ENCODE measurements around the gene AMBRA1. TPM values are rescaled to one million over a fixed set of nuclear protein-coding genes. Genes with fewer than 3 reads are reported as not detected.

AMBRA1 gene
- total RNA-seq, 1 donor from 2014 or later = 29.4 TPM

- Histone ChIP-seq H3K4me1 (ENCODE audit: insufficient read depth, low read length) (peaks cover 17% of the 10 kb centered on the region), H2AFZ (ENCODE audit: low read depth, low read length) (peak overlapping the region; percentile 83), H4K20me1 (ENCODE audit: insufficient read depth, low read length) (peaks cover 38% of the 10 kb centered on the region), H3K4me2 (ENCODE audit: low read length) (peak overlapping the region; percentile 94), H3K27me3 (ENCODE audit: insufficient read depth, low read length) (no peaks in the 10 kb centered on the region), H3K9ac (ENCODE audit: low read length) (peak overlapping the region; percentile 95), H3K79me2 (ENCODE audit: insufficient read depth, low read length) (peaks cover 49% of the 10 kb centered on the region), H3K4me3 (ENCODE audit: insufficient read depth, low read depth, low read length) (peak overlapping the region; percentile 98), H3K27ac (ENCODE audit: low read depth, low read length) (peak overlapping the region; percentile 78), H3K9me3 (ENCODE audit: insufficient read depth, low read depth, low read length) (no peaks in the 10 kb centered on the region), H3K36me3 (ENCODE audit: insufficient read depth, low read length) (no peaks in the 10 kb centered on the region)
- DNase-seq (ENCODE audit: low read depth) (no peak), FAIRE-seq (no peak)
- no peaks in the 10 kb centered on the region for H3K36me3 Mint-ChIP-seq (ENCODE audit: low read depth, unreplicated experiment)
- H3K27me3 Mint-ChIP-seq (ENCODE audit: low read depth, unreplicated experiment) = no peaks in the 10 kb centered on the region
- H3K9me3 Mint-ChIP-seq (ENCODE audit: unreplicated experiment) = no peaks in the 10 kb centered on the region
- peak overlapping the region; percentile 68 for H3K27ac Mint-ChIP-seq (ENCODE audit: unreplicated experiment)
- peak overlapping the region; percentile 98 for H3K4me3 Mint-ChIP-seq (ENCODE audit: unreplicated experiment)
- peaks cover 19% of the 10 kb centered on the region for H3K4me1 Mint-ChIP-seq (ENCODE audit: low read depth, unreplicated experiment)
- TF ChIP-seq EZH2 (IDR thresholded peaks at IDR 0.05; ENCODE audit: insufficient read depth, low read length) = no peak
- TF ChIP-seq CTCF (IDR thresholded peaks at IDR 0.05; ENCODE audit: insufficient read depth, low read depth, low read length) = no peak
Observed at GRCh38 chr11:46594374-46594700, 514 bp upstream of the AMBRA1 start.

GRCh38 chr11:46590740-46591605 lies 2.9 kb downstream of the AMBRA1 start:
- Mint-ChIP-seq H3K9me3 (ENCODE audit: unreplicated experiment) (no peaks in the 10 kb centered on the region), H3K36me3 (ENCODE audit: low read depth, unreplicated experiment) (no peaks in the 10 kb centered on the region), H3K4me1 (ENCODE audit: low read depth, unreplicated experiment) (peaks cover 14% of the 10 kb centered on the region), H3K27me3 (ENCODE audit: low read depth, unreplicated experiment) (no peaks in the 10 kb centered on the region), H3K27ac (ENCODE audit: unreplicated experiment) (no peak overlapping the region), H3K4me3 (ENCODE audit: unreplicated experiment) (peak overlapping the region; percentile 62)
- Histone ChIP-seq H3K9me3 (ENCODE audit: insufficient read depth, low read depth, low read length) (no peaks in the 10 kb centered on the region), H3K27me3 (ENCODE audit: insufficient read depth, low read length) (no peaks in the 10 kb centered on the region), H4K20me1 (ENCODE audit: insufficient read depth, low read length) (peaks cover 66% of the 10 kb centered on the region), H3K4me2 (ENCODE audit: low read length) (peak overlapping the region; percentile 23), H3K4me1 (ENCODE audit: insufficient read depth, low read length) (peaks cover 12% of the 10 kb centered on the region), H3K9ac (ENCODE audit: low read length) (no peak overlapping the region), H3K79me2 (ENCODE audit: insufficient read depth, low read length) (peaks cover 83% of the 10 kb centered on the region), H2AFZ (ENCODE audit: low read depth, low read length) (no peak overlapping the region), H3K36me3 (ENCODE audit: insufficient read depth, low read length) (no peaks in the 10 kb centered on the region), H3K27ac (ENCODE audit: low read depth, low read length) (no peak overlapping the region), H3K4me3 (ENCODE audit: insufficient read depth, low read depth, low read length) (no peak overlapping the region)
- DNase-seq (ENCODE audit: low read depth) = no peak
- no peak for TF ChIP-seq CTCF (IDR thresholded peaks at IDR 0.05; ENCODE audit: insufficient read depth, low read depth, low read length)
- TF ChIP-seq EZH2 (IDR thresholded peaks at IDR 0.05; ENCODE audit: insufficient read depth, low read length) = no peak
- no peak for FAIRE-seq

- no peak for FAIRE-seq
Observed at GRCh38 chr11:46588915-46589314, 4.9 kb downstream of the AMBRA1 start.

More at GRCh38 chr11:46588915-46589314, 4.9 kb downstream of the AMBRA1 start:
- Histone ChIP-seq H3K4me3 (ENCODE audit: insufficient read depth, low read depth, low read length) (no peak overlapping the region), H3K27me3 (ENCODE audit: insufficient read depth, low read length) (no peaks in the 10 kb centered on the region), H3K4me2 (ENCODE audit: low read length) (no peak overlapping the region), H2AFZ (ENCODE audit: low read depth, low read length) (no peak overlapping the region), H3K4me1 (ENCODE audit: insufficient read depth, low read length) (peaks cover 12% of the 10 kb centered on the region), H3K36me3 (ENCODE audit: insufficient read depth, low read length) (no peaks in the 10 kb centered on the region), H3K9ac (ENCODE audit: low read length) (no peak overlapping the region), H3K9me3 (ENCODE audit: insufficient read depth, low read depth, low read length) (no peaks in the 10 kb centered on the region), H3K27ac (ENCODE audit: low read depth, low read length) (no peak overlapping the region), H3K79me2 (ENCODE audit: insufficient read depth, low read length) (peaks cover 89% of the 10 kb centered on the region), H4K20me1 (ENCODE audit: insufficient read depth, low read length) (peaks cover 66% of the 10 kb centered on the region)
- peaks cover 9% of the 10 kb centered on the region for H3K4me1 Mint-ChIP-seq (ENCODE audit: low read depth, unreplicated experiment)
- H3K9me3 Mint-ChIP-seq (ENCODE audit: unreplicated experiment) = no peaks in the 10 kb centered on the region
- no peaks in the 10 kb centered on the region for H3K27me3 Mint-ChIP-seq (ENCODE audit: low read depth, unreplicated experiment)
- no peak for TF ChIP-seq EZH2 (IDR thresholded peaks at IDR 0.05; ENCODE audit: insufficient read depth, low read length)
- TF ChIP-seq CTCF (IDR thresholded peaks at IDR 0.05; ENCODE audit: insufficient read depth, low read depth, low read length) = no peak
- H3K4me3 Mint-ChIP-seq (ENCODE audit: unreplicated experiment) = no peak overlapping the region
- no peak for DNase-seq (ENCODE audit: low read depth)
- no peak overlapping the region for H3K27ac Mint-ChIP-seq (ENCODE audit: unreplicated experiment)
- H3K36me3 Mint-ChIP-seq (ENCODE audit: low read depth, unreplicated experiment) = no peaks in the 10 kb centered on the region
